B cell (primary cell): ENCODE data around the gene DOCK3.
"Not testable (repeated sequence)": the region's sequence is repeated elsewhere in the genome, so short reads cannot be mapped to it uniquely, and the experiment has no call there.

Source experiments
- EZH2 ChIP-seq: IDR thresholded peaks from 2 replicates; pipeline ENCODE4 v1.6.1; 2012; ENCODE audit warnings: borderline replicate concordance, low read depth, mild to moderate bottlenecking, moderate library complexity, low read length; ENCODE audit not compliant: insufficient read depth, poor library complexity, severe bottlenecking
- TF ChIP-seq, protein P1 (sequence below): fragments of 200-600 bp; IDR thresholded peaks from one replicate; pipeline ENCODE4 v1.8.0; 2022; ENCODE audit warnings: antibody characterized with exemption, mild to moderate bottlenecking

DNA sequence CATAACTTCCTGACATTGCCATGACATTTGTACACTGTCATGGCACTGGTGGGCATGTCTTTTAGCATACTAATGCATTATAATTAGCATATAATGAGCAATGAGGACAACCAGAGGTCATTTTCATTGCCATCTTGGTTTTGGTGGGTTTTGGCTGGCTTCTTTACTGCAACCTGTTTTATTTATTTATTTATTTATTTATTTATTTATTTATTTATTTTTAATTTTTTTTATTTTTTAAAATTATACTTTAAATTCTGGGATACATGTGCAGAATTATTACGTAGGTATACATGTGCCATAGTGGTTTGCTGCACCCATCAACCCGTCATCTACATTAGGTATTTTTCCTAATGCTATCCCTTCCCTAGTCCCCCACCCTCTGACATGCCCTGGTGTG, 156.3 kb downstream of the DOCK3 start:
- TF ChIP-seq, protein P1, sequence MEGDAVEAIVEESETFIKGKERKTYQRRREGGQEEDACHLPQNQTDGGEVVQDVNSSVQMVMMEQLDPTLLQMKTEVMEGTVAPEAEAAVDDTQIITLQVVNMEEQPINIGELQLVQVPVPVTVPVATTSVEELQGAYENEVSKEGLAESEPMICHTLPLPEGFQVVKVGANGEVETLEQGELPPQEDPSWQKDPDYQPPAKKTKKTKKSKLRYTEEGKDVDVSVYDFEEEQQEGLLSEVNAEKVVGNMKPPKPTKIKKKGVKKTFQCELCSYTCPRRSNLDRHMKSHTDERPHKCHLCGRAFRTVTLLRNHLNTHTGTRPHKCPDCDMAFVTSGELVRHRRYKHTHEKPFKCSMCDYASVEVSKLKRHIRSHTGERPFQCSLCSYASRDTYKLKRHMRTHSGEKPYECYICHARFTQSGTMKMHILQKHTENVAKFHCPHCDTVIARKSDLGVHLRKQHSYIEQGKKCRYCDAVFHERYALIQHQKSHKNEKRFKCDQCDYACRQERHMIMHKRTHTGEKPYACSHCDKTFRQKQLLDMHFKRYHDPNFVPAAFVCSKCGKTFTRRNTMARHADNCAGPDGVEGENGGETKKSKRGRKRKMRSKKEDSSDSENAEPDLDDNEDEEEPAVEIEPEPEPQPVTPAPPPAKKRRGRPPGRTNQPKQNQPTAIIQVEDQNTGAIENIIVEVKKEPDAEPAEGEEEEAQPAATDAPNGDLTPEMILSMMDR: not testable (repeated sequence)
- TF ChIP-seq EZH2: not testable (repeated sequence)
